Measurements from ENCODE around the gene CALM3.
"Not testable (repeated sequence)": the region's sequence is repeated elsewhere in the genome, so short reads cannot be mapped to it uniquely, and the experiment has no call there.

CALM3 gene

DNA sequence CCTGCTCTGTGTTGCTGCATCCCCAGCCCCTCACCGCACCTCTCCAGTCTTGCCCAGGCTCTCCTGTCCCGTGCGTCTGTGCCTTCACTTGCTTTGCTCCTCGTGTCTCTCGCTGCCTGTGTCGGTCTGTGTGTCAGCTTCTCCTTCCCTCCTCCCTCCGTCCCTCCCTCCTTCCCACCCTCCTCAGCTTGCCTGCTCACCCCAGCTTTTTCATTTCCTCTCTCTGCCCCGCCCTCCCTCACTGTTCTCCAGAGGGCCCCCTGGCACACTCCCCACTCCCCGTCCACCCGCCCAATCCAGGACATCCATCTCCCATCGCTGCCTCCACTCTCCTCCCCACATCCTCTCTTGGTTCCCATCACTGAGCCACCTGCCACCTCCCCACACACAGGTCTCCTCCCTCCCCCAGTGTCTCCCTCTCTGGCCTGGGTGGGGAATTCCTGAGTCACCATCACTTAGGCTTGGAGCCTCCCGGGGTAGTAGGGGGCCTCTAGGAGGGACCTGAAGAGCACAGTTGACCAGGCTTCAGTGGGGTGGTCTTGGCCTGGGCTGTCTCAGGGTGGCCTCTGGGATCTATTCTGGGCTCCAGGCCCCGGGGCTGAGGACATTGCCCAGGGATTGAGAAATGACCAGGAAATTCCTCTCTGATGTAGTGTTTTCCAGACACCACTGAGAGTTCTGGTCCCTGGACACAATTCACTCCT, 24.0 kb downstream of the CALM3 start, which contains the start of gene PTGIR:
Gene PTGIR, minus strand, starts transcription at position 132 of the 704 bp plus-strand sequence. CDS start 864 bp downstream, outside the sequence.
- no peak for DNase-seq (ENCODE audit: low spot score)
- TF ChIP-seq, protein P1, sequence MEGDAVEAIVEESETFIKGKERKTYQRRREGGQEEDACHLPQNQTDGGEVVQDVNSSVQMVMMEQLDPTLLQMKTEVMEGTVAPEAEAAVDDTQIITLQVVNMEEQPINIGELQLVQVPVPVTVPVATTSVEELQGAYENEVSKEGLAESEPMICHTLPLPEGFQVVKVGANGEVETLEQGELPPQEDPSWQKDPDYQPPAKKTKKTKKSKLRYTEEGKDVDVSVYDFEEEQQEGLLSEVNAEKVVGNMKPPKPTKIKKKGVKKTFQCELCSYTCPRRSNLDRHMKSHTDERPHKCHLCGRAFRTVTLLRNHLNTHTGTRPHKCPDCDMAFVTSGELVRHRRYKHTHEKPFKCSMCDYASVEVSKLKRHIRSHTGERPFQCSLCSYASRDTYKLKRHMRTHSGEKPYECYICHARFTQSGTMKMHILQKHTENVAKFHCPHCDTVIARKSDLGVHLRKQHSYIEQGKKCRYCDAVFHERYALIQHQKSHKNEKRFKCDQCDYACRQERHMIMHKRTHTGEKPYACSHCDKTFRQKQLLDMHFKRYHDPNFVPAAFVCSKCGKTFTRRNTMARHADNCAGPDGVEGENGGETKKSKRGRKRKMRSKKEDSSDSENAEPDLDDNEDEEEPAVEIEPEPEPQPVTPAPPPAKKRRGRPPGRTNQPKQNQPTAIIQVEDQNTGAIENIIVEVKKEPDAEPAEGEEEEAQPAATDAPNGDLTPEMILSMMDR (conservative IDR thresholded peaks at IDR 0.05; ENCODE audit: low read depth), result no peak
- H3K27ac ChIP-seq, result peak within 1 kb of the TSS; percentile 52
- POLR2A ChIA-PET (ENCODE audit: low non-redundant PET), result no interaction called here
- CTCF ChIA-PET, result interaction anchor here (0.6 to 1.2 kb wide), 4 partner anchors 11 to 80 kb away, joined by 3 to 4 read pairs (median 4); no protein-coding TSS in a partner anchor

DNA sequence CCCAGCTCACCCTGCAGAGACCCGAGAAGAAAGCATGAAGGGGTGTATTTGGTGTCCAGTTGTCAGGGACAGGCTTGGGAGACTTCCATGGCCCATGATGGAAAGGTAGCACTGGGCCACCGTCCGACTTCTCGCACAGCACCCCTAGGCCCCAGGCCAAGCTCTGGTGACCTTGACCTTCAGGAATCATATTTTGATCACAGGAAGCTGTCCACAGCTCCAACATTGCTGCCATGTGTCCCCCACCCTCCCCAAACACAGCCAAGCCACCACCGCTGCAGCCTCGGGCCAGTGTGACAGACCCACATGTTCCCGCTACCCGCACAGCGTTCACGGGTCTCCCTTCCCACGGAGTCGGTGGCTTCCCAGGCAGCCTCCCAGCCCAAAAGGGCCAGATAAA, 24.6 kb downstream of the CALM3 start:
- peak overlapping the region; percentile 52 for H3K27ac ChIP-seq
- POLR2A ChIA-PET (ENCODE audit: low non-redundant PET), result interaction anchor here (0.6 kb wide), 1 partner anchor 40 kb away, joined by 7 read pairs; no protein-coding TSS in a partner anchor
- no peak for DNase-seq (ENCODE audit: low spot score)
- TF ChIP-seq, protein P1 (conservative IDR thresholded peaks at IDR 0.05; ENCODE audit: low read depth), result no peak
- CTCF ChIA-PET, result interaction anchor here (0.7 to 1.2 kb wide), 2 partner anchors 12 to 18 kb away, joined by 4 read pairs; no protein-coding TSS in a partner anchor

DNA sequence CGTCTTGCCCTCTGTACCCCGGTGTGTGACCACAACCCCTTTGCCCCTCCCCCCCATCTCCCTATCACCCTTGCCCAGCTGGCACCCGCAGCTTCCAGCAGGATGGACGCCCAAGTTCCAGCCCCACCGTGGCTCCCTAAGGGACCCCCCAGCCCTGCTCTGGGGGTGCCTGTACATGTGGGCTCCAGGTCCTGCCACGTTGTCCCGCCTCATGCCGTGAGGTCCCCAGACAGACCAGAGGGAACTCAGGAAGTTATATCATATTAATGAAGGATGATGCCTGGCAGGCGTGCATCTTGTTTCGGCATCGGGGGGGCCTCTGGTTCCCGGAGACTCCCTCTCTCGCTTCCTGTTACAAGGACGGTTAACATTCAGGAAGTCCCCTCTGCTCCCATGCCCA, 25.3 kb downstream of the CALM3 start:
- POLR2A ChIA-PET (ENCODE audit: low non-redundant PET), result interaction anchor here (0.6 kb wide), 1 partner anchor 39 kb away, joined by 7 read pairs; no protein-coding TSS in a partner anchor
- CTCF ChIA-PET, result no interaction called here
- TF ChIP-seq, protein P1 (conservative IDR thresholded peaks at IDR 0.05; ENCODE audit: low read depth), result no peak
- DNase-seq (ENCODE audit: low spot score), result no peak
- no peak overlapping the region for H3K27ac ChIP-seq

DNA sequence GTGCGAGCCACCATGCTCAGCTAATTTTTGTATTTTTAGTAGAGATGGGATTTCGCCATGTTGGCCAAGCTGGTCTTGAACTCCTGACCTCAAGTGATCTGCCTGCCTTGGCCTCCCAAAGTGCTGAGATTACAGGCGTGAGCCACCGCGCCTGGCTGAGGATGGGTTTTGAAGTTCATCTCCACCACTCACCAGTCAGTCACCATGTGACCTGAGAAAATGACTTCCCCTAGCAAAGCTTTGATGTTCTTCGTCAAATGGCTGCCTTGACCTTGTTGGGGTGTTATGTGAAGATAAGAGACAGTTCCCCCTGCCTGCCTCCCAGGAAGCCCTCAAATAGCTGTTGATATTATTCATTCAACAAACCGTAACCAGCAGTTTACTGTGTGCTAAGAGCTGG, 27.8 kb downstream of the CALM3 start:
- H3K27ac ChIP-seq; DNase-seq (ENCODE audit: low spot score); POLR2A ChIA-PET (ENCODE audit: low non-redundant PET): not testable (repeated sequence)
- CTCF ChIA-PET, result interaction anchor here (0.9 to 1.5 kb wide), 2 partner anchors 15 to 33 kb away, joined by 4 read pairs; no protein-coding TSS in a partner anchor

DNA sequence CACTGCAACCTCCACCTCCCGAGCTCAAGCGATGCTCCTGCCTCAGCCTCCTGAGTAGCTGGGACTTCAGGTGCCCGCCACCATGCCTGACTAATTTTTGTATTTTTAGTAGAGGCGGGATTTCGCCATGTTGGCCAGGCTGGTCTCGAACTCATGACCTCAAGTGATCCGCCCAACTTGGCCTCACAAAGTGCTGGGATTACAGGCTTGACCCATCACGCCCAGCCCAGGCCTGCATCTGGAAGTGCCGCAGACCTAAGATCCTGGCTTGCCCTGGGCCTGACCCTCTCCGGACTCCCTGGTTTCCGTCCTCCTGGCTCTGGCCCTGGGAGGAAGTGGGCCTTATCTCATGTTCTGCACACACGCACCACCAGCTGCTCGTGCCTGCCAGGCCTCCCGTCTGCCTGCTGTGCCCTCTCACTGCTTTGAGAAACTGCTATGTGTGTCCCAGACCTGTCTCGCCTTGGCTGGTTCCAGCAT, 28.5 kb downstream of the CALM3 start:
- no peak for DNase-seq (ENCODE audit: low spot score)
- H3K27ac ChIP-seq, result no peak overlapping the region
- TF ChIP-seq, protein P1 (conservative IDR thresholded peaks at IDR 0.05; ENCODE audit: low read depth), result no peak
- CTCF ChIA-PET, result no interaction called here
- POLR2A ChIA-PET (ENCODE audit: low non-redundant PET), result no interaction called here

DNA sequence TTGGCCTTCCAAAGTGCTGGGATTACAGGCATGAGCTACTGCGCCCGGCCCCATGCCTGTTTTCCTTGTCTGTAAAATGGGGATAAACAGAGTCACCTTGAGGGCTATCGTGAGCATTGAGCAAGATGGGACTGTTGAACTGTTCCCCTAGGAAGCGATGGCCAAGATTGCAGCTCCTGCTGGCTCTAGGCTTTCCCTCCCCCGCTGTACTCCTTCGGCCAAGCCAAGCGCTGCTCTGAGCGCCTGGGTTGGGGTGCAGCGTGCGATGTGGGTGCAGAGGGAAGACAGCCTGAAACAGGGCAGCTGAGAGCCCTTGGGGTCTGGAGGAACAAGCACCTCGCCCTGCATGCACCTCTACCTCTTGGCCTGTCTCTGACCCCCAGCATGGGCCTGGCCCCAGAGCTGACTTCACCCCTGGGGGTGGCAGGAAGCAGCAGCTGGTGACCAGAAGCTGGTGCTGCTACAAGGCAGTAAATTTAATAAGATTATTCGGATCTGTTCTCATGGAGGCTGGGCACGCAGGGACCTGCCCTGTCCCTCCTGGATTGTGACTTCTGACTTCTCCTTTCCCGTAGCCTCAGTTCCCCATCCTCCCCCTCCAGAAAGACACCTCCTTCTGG, 29.6 kb downstream of the CALM3 start:
- no peak for DNase-seq (ENCODE audit: low spot score)
- H3K27ac ChIP-seq, result peak overlapping the region; percentile 31; the same call in 1 of the 2 replicates
- ChIA-PET POLR2A (ENCODE audit: low non-redundant PET) (interaction anchor here (0.6 kb wide), 2 partner anchors 30 to 33 kb away, joined by 3 to 4 read pairs; partner anchors contain the start of gene DACT3), CTCF (interaction anchor here (1.1 to 2.1 kb wide), 2 partner anchors 17 to 20 kb away, joined by 4 to 8 read pairs; no protein-coding TSS in a partner anchor)
- TF ChIP-seq, protein P1 (conservative IDR thresholded peaks at IDR 0.05; ENCODE audit: low read depth), result no peak
